Measurements from ENCODE around the gene PPARA.

PPARA gene

GRCh38 chr22:46107089-46107664 lies 43.1 kb upstream of the PPARA start:
- Histone ChIP-seq H3K4me3 (ENCODE audit: low read length) (no peak overlapping the region), H3K36me3 (ENCODE audit: control insufficient read depth, insufficient read depth, low read length) (no peaks in the 10 kb centered on the region; the same call in 1 of the 2 replicates), H3K9me3 (ENCODE audit: control insufficient read depth, insufficient read depth, low read length) (no peaks in the 10 kb centered on the region), H3K27ac (ENCODE audit: low read length) (no peak overlapping the region), H3K4me1 (ENCODE audit: control insufficient read depth, insufficient read depth, low read length) (peaks cover 7% of the 10 kb centered on the region), H3K27me3 (ENCODE audit: control insufficient read depth, insufficient read depth, low read length) (no peaks in the 10 kb centered on the region)
- WGBS (ENCODE audit: insufficient coverage, insufficient read length), result no CpG with 5 or more reads among the region's 35 CpGs
- no peak for DNase-seq (ENCODE audit: low read depth, low spot score)

GRCh38 chr22:46107753-46108563 lies 42.4 kb upstream of the PPARA start:
- peaks cover 7% of the 10 kb centered on the region for H3K4me1 ChIP-seq (ENCODE audit: control insufficient read depth, insufficient read depth, low read length)
- no CpG with 5 or more reads among the region's 22 CpGs for WGBS (ENCODE audit: insufficient coverage, insufficient read length)
- H3K36me3 ChIP-seq (ENCODE audit: control insufficient read depth, insufficient read depth, low read length), result no peaks in the 10 kb centered on the region; the same call in 1 of the 2 replicates

GRCh38 chr22:46108564-46109473 lies 41.5 kb upstream of the PPARA start:
- Histone ChIP-seq H3K9me3 (ENCODE audit: control insufficient read depth, insufficient read depth, low read length) (no peaks in the 10 kb centered on the region), H3K4me1 (ENCODE audit: control insufficient read depth, insufficient read depth, low read length) (peaks cover 7% of the 10 kb centered on the region), H3K36me3 (ENCODE audit: control insufficient read depth, insufficient read depth, low read length) (no peaks in the 10 kb centered on the region; the same call in 1 of the 2 replicates), H3K27ac (ENCODE audit: low read length) (no peak overlapping the region), H3K4me3 (ENCODE audit: low read length) (no peak overlapping the region), H3K27me3 (ENCODE audit: control insufficient read depth, insufficient read depth, low read length) (no peaks in the 10 kb centered on the region)
- no peak for DNase-seq (ENCODE audit: low read depth, low spot score)
- WGBS (ENCODE audit: insufficient coverage, insufficient read length), result no CpG with 5 or more reads among the region's 20 CpGs

More at GRCh38 chr22:46107753-46108563, 42.4 kb upstream of the PPARA start:
- no peak for DNase-seq (ENCODE audit: low read depth, low spot score)
- H3K4me3 ChIP-seq (ENCODE audit: low read length), result no peak overlapping the region
- no peaks in the 10 kb centered on the region for H3K27me3 ChIP-seq (ENCODE audit: control insufficient read depth, insufficient read depth, low read length)
- no peak overlapping the region for H3K27ac ChIP-seq (ENCODE audit: low read length)
- no peaks in the 10 kb centered on the region for H3K9me3 ChIP-seq (ENCODE audit: control insufficient read depth, insufficient read depth, low read length)

GRCh38 chr22:46109474-46110003 lies 40.8 kb upstream of the PPARA start:
- no peak overlapping the region for H3K27ac ChIP-seq (ENCODE audit: low read length)
- WGBS (ENCODE audit: insufficient coverage, insufficient read length), result no CpG with 5 or more reads among the region's 13 CpGs

GRCh38 chr22:46110215-46110614 lies 40.1 kb upstream of the PPARA start:
- DNase-seq (ENCODE audit: low read depth, low spot score), result no peak
- no peaks in the 10 kb centered on the region for H3K27me3 ChIP-seq (ENCODE audit: control insufficient read depth, insufficient read depth, low read length)
- WGBS (ENCODE audit: insufficient coverage, insufficient read length), result no CpG with 5 or more reads among the region's 9 CpGs
- no peak overlapping the region for H3K27ac ChIP-seq (ENCODE audit: low read length)
- H3K36me3 ChIP-seq (ENCODE audit: control insufficient read depth, insufficient read depth, low read length), result no peaks in the 10 kb centered on the region; the same call in 1 of the 2 replicates
- no peaks in the 10 kb centered on the region for H3K9me3 ChIP-seq (ENCODE audit: control insufficient read depth, insufficient read depth, low read length)
- H3K4me1 ChIP-seq (ENCODE audit: control insufficient read depth, insufficient read depth, low read length), result peaks cover 7% of the 10 kb centered on the region
- no peak overlapping the region for H3K4me3 ChIP-seq (ENCODE audit: low read length)

More at GRCh38 chr22:46109474-46110003, 40.8 kb upstream of the PPARA start:
- peaks cover 7% of the 10 kb centered on the region for H3K4me1 ChIP-seq (ENCODE audit: control insufficient read depth, insufficient read depth, low read length)
- H3K4me3 ChIP-seq (ENCODE audit: low read length), result no peak overlapping the region
- no peaks in the 10 kb centered on the region for H3K9me3 ChIP-seq (ENCODE audit: control insufficient read depth, insufficient read depth, low read length)
- no peaks in the 10 kb centered on the region for H3K27me3 ChIP-seq (ENCODE audit: control insufficient read depth, insufficient read depth, low read length)
- H3K36me3 ChIP-seq (ENCODE audit: control insufficient read depth, insufficient read depth, low read length), result no peaks in the 10 kb centered on the region; the same call in 1 of the 2 replicates
- no peak for DNase-seq (ENCODE audit: low read depth, low spot score)

GRCh38 chr22:46111645-46112306 lies 38.5 kb upstream of the PPARA start:
- H3K27me3 ChIP-seq (ENCODE audit: control insufficient read depth, insufficient read depth, low read length), result no peaks in the 10 kb centered on the region
- H3K9me3 ChIP-seq (ENCODE audit: control insufficient read depth, insufficient read depth, low read length), result no peaks in the 10 kb centered on the region
- DNase-seq (ENCODE audit: low read depth, low spot score), result no peak
- no peak overlapping the region for H3K27ac ChIP-seq (ENCODE audit: low read length)
- WGBS (ENCODE audit: insufficient coverage, insufficient read length), result no CpG with 5 or more reads among the region's 20 CpGs
- H3K36me3 ChIP-seq (ENCODE audit: control insufficient read depth, insufficient read depth, low read length), result no peaks in the 10 kb centered on the region; the same call in 1 of the 2 replicates
- peaks cover 7% of the 10 kb centered on the region for H3K4me1 ChIP-seq (ENCODE audit: control insufficient read depth, insufficient read depth, low read length)
- H3K4me3 ChIP-seq (ENCODE audit: low read length), result no peak overlapping the region

- DNase-seq (ENCODE audit: low read depth, low spot score), result no peak
- no peak overlapping the region for H3K27ac ChIP-seq (ENCODE audit: low read length)
- H3K9me3 ChIP-seq (ENCODE audit: control insufficient read depth, insufficient read depth, low read length), result no peaks in the 10 kb centered on the region
- whole genome bisulfite sequencing (ENCODE audit: insufficient coverage, insufficient read length), result no CpG with 5 or more reads among the region's 20 CpGs
- H3K4me1 ChIP-seq (ENCODE audit: control insufficient read depth, insufficient read depth, low read length), result peaks cover 7% of the 10 kb centered on the region
- no peaks in the 10 kb centered on the region for H3K27me3 ChIP-seq (ENCODE audit: control insufficient read depth, insufficient read depth, low read length)
- H3K4me3 ChIP-seq (ENCODE audit: low read length), result no peak overlapping the region
- H3K36me3 ChIP-seq (ENCODE audit: control insufficient read depth, insufficient read depth, low read length), result no peaks in the 10 kb centered on the region; the same call in 1 of the 2 replicates
These were observed 37.9 kb upstream of the PPARA start for GRCh38 chr22:46112405-46112804.

GRCh38 chr22:46113110-46113909 lies 37.0 kb upstream of the PPARA start:
- no CpG with 5 or more reads among the region's 25 CpGs for WGBS (ENCODE audit: insufficient coverage, insufficient read length)
- H3K36me3 ChIP-seq (ENCODE audit: control insufficient read depth, insufficient read depth, low read length), result no peaks in the 10 kb centered on the region
- H3K27ac ChIP-seq (ENCODE audit: low read length), result no peak overlapping the region
- H3K4me1 ChIP-seq (ENCODE audit: control insufficient read depth, insufficient read depth, low read length), result peaks cover 7% of the 10 kb centered on the region
- no peaks in the 10 kb centered on the region for H3K27me3 ChIP-seq (ENCODE audit: control insufficient read depth, insufficient read depth, low read length)
- no peak overlapping the region for H3K4me3 ChIP-seq (ENCODE audit: low read length)
- no peak for DNase-seq (ENCODE audit: low read depth, low spot score)
- no peaks in the 10 kb centered on the region for H3K9me3 ChIP-seq (ENCODE audit: control insufficient read depth, insufficient read depth, low read length)

- Histone ChIP-seq H3K36me3 (ENCODE audit: control insufficient read depth, insufficient read depth, low read length) (no peaks in the 10 kb centered on the region), H3K27ac (ENCODE audit: low read length) (no peak overlapping the region)
- WGBS (ENCODE audit: insufficient coverage, insufficient read length), result no CpG with 5 or more reads among the region's 21 CpGs
These were observed 36.3 kb upstream of the PPARA start for GRCh38 chr22:46113910-46114517.

More at GRCh38 chr22:46113910-46114517, 36.3 kb upstream of the PPARA start:
- Histone ChIP-seq H3K27me3 (ENCODE audit: control insufficient read depth, insufficient read depth, low read length) (no peaks in the 10 kb centered on the region), H3K4me3 (ENCODE audit: low read length) (no peak overlapping the region), H3K9me3 (ENCODE audit: control insufficient read depth, insufficient read depth, low read length) (no peaks in the 10 kb centered on the region), H3K4me1 (ENCODE audit: control insufficient read depth, insufficient read depth, low read length) (peaks cover 7% of the 10 kb centered on the region)
- no peak for DNase-seq (ENCODE audit: low read depth, low spot score)
